Mesodermal cell (in vitro differentiated cells): ENCODE data around the gene TBC1D4.
"Not testable (repeated sequence)": the region's sequence is repeated elsewhere in the genome, so short reads cannot be mapped to it uniquely, and the experiment has no call there.

Source experiments
- H3K27ac ChIP-seq: 2 replicates; pipeline ENCODE4 v1.7.0; 2013; ENCODE audit warnings: mild to moderate bottlenecking, low read depth, low read length, moderate library complexity; ENCODE audit not compliant: severe bottlenecking
- H3K36me3 ChIP-seq: 2 replicates; pipeline ENCODE4 v1.7.1; 2013; ENCODE audit warnings: mild to moderate bottlenecking, low read length, moderate library complexity; ENCODE audit not compliant: control insufficient read depth, insufficient read depth
- H3K4me1 ChIP-seq: one replicate; pipeline ENCODE4 v1.7.1; 2013; ENCODE audit warnings: mild to moderate bottlenecking, low read length; ENCODE audit not compliant: insufficient read depth, control insufficient read depth, poor library complexity, severe bottlenecking
- H3K4me3 ChIP-seq: 2 replicates; pipeline ENCODE4 v1.7.0; 2013; ENCODE audit warnings: low read length, control low read depth, mild to moderate bottlenecking; ENCODE audit not compliant: insufficient read depth, poor library complexity, severe bottlenecking; ENCODE audit errors: extremely low read depth
- H3K9me3 ChIP-seq: 2 replicates; pipeline ENCODE4 v1.7.1; 2013; ENCODE audit warnings: mild to moderate bottlenecking, low read length, moderate library complexity; ENCODE audit not compliant: control insufficient read depth
- WGBS, 2 experiments: methylation state at CpG; one replicate each; pipeline ENCODE4 v1.1.5; 2013; ENCODE audit warnings: missing lambda C conversion rate in 2 of 2; ENCODE audit not compliant: insufficient coverage in 2 of 2; 5-methylcytosine and 5-hydroxymethylcytosine counted together

Gene TBC1D4

GRCh38 chr13:75446874-75447273 is 35.1 kb downstream of the TBC1D4 start:
- Histone ChIP-seq H3K36me3 (no peaks in the 10 kb centered on the region), H3K4me3 (no peak overlapping the region), H3K4me1 (no peaks in the 10 kb centered on the region), H3K27ac (no peak overlapping the region), H3K9me3 (no peaks in the 10 kb centered on the region)
- 87 to 100% methylated on average over 1 to 3 of the region's 3 CpGs for WGBS, 2 experiments

DNA sequence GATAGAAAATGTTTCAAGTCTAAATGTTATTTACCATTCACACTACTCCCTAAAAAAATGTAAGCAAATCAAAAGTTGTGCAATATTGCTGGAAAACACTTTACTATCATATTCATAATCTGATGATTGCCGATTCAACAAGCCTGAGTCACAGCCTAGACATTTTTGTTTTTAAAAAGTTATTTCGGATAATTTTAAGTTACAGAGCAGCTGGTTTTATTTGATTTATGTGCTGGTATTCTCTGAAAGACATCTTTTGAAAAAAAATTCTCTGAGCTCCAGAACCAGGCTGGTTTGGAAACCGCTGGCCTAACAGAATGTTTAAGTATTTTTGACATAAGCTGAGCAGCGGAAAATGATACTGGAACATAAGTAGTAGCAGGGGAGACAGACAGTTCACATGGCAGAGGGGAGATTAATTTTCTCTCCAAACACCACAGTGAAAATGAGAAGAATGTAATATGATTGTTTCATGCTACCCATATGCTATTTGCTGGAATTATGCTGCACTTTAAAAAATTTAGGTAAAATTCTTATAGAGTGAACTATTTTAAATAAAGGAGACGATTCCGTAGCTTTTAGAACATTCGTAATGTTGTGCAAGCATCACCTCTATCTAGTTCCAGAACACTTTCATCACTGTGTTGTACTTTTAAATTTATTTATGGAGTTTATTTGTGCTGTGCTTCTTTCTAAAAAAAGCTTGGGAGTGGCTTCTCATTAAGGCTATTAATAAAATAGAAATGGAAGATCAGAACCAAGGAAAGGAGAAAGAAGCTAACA is 36.1 kb downstream of the TBC1D4 start:
- no peak overlapping the region for H3K4me3 ChIP-seq
- H3K36me3 ChIP-seq: no peaks in the 10 kb centered on the region
- H3K9me3 ChIP-seq: no peaks in the 10 kb centered on the region
- 93 to 100% methylated on average over 2 of the region's 7 CpGs for WGBS, 2 experiments
- H3K27ac ChIP-seq: no peak overlapping the region
- no peaks in the 10 kb centered on the region for H3K4me1 ChIP-seq

DNA sequence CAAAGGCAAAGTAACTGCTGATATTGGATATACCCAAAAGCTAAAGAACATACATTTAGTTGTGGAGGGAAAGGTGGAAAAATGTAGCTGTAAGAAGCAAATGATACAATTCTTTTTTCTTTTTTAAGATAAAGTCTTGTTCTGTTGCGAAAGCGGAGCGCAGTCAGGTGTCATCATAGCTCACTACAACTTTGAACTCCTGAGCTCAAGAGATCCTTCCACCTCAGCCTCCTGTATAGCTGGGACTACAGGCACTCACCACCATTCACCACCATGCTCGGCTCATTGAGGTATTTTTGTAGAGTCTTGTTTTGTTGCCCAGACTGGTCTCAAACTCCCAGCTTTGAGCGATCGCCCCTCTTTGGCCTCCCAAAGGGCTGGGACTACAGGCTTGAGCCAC is 38.0 kb downstream of the TBC1D4 start:
- no peaks in the 10 kb centered on the region for H3K4me1 ChIP-seq
- no peak overlapping the region for H3K4me3 ChIP-seq
- H3K9me3 ChIP-seq: no peaks in the 10 kb centered on the region
- WGBS, 2 experiments: 80 to 100% methylated on average over 1 to 3 of the region's 6 CpGs
- H3K27ac ChIP-seq: no peak overlapping the region
- no peaks in the 10 kb centered on the region for H3K36me3 ChIP-seq

GRCh38 chr13:75443356-75443958 is 38.5 kb downstream of the TBC1D4 start:
- WGBS, 2 experiments: 86 to 92% methylated on average over 5 of the region's 8 CpGs
- Histone ChIP-seq H3K27ac (no peak overlapping the region), H3K9me3 (no peaks in the 10 kb centered on the region), H3K4me1 (no peaks in the 10 kb centered on the region), H3K36me3 (no peaks in the 10 kb centered on the region), H3K4me3 (no peak overlapping the region)

DNA sequence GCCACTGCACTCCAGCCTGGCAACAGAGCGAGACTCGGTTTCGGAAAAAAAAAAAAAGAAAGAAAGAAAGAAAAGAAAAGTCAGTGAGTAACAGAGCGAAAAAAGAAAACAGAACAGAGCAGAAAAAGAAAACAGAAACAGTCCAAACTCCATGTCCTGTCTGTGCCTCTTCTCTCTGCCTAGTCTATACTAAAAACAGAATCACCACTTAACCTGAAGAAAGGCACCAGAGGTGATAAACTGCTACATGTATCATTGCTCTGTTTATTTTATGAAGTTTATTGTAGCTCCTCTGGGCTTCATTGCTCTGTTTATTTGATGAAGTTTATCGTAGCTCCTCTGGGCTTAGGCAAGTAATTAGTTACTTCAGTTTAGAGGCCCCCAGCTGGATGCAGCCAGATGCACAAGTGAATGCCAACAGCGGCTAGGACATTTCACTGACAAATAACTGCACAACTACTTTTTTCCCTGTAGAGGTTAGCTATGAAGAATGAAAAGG is 39.2 kb downstream of the TBC1D4 start:
- Histone ChIP-seq H3K27ac (no peak overlapping the region), H3K4me3 (no peak overlapping the region), H3K9me3 (no peaks in the 10 kb centered on the region), H3K4me1 (no peaks in the 10 kb centered on the region), H3K36me3 (no peaks in the 10 kb centered on the region)
- 80% methylated on average over 4 of the region's 6 CpGs; no CpG with 5 or more reads in 1 of the 2 experiments for WGBS, 2 experiments

DNA sequence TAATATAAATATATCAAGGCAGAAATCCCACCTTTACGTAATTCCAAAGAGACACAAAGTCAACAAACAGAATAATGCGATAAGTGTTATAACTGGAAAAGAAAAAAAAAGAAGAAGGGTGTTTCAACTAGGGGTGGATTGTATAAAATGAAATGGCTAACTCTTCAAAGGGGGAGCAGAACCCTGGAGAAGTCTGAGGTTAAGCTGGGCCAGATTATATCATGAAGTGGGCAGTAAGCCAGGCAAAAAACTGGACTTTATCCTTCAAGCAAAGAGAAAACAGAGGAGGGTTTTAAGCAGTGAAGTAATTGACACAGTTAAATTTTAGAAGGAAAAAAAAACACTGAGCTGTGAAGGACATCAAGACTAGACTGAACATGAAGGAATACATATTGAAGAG is 41.9 kb downstream of the TBC1D4 start:
- no peaks in the 10 kb centered on the region for H3K36me3 ChIP-seq
- WGBS, 2 experiments: no CpG with 5 or more reads among the region's 2 CpGs
- H3K27ac ChIP-seq: no peak overlapping the region
- H3K4me3 ChIP-seq: no peak overlapping the region
- no peaks in the 10 kb centered on the region for H3K9me3 ChIP-seq
- no peaks in the 10 kb centered on the region for H3K4me1 ChIP-seq

- WGBS, 2 experiments: 86 to 92% methylated on average over 1 of the region's 4 CpGs
- no peak overlapping the region for H3K4me3 ChIP-seq
- H3K36me3 ChIP-seq: no peaks in the 10 kb centered on the region
- no peaks in the 10 kb centered on the region for H3K9me3 ChIP-seq
- no peaks in the 10 kb centered on the region for H3K4me1 ChIP-seq
- no peak overlapping the region for H3K27ac ChIP-seq
These were observed 44.2 kb downstream of the TBC1D4 start for GRCh38 chr13:75437582-75438318.

- not testable (repeated sequence) for H3K9me3 ChIP-seq, H3K4me1 ChIP-seq, H3K4me3 ChIP-seq, H3K36me3 ChIP-seq, H3K27ac ChIP-seq
- WGBS, 2 experiments: 100% methylated on average over 1 of the region's 2 CpGs; no CpG with 5 or more reads in 1 of the 2 experiments
These were observed 47.8 kb downstream of the TBC1D4 start for GRCh38 chr13:75434126-75434525.

GRCh38 chr13:75432811-75433244 is 49.1 kb downstream of the TBC1D4 start:
- WGBS, 2 experiments: 98% methylated on average over 5 of the region's 5 CpGs
- Histone ChIP-seq H3K9me3 (no peaks in the 10 kb centered on the region), H3K4me1 (no peaks in the 10 kb centered on the region), H3K36me3 (no peaks in the 10 kb centered on the region), H3K27ac (no peak overlapping the region), H3K4me3 (no peak overlapping the region)

GRCh38 chr13:75432045-75432444 is 49.9 kb downstream of the TBC1D4 start:
- Histone ChIP-seq H3K27ac (no peak overlapping the region), H3K4me3 (no peak overlapping the region), H3K9me3 (no peaks in the 10 kb centered on the region), H3K36me3 (no peaks in the 10 kb centered on the region), H3K4me1 (no peaks in the 10 kb centered on the region)
- 88 to 100% methylated on average over 1 of the region's 2 CpGs for WGBS, 2 experiments
